Upper lobe of left lung (tissue), 4 donors: ENCODE results near the gene GAL.

Source experiments
- CTCF ChIP-seq, 6 experiments: fragments of 450-650 bp in 4 of 6; fragments of 200-600 bp in 2 of 6; sonication (generic) in 2 of 6; IDR thresholded peaks; one replicate each; pipeline ENCODE4 v1.5.1; 2016 to 2019; ENCODE audit warnings: antibody characterized with exemption in 6 of 6
- POLR2A ChIP-seq, 4 donors: fragments of 450-650 bp; IDR thresholded peaks; one replicate each; pipeline ENCODE4 v1.5.1; 2016 to 2017; ENCODE audit warnings: antibody characterized with exemption in 4 of 4, mild to moderate bottlenecking in 2 of 4
- POLR2AphosphoS5 ChIP-seq, 2 donors: sonication (generic); formaldehyde crosslinking; IDR thresholded peaks; one replicate each; pipeline ENCODE4 v1.5.1; 2017; ENCODE audit warnings: antibody characterized with exemption in 2 of 2

- TF ChIP-seq POLR2A (IDR thresholded peaks at IDR 0.05) (no peak), CTCF (IDR thresholded peaks at IDR 0.05) (no peak), POLR2AphosphoS5 (IDR thresholded peaks at IDR 0.05) (no peak)
Observed at GRCh38 chr11:68722143-68722542, 37.8 kb downstream of the GAL start.
